Body of pancreas (tissue), 4 donors: ENCODE results near the gene GUCY1B1. TPM values are rescaled to one million over a fixed set of nuclear protein-coding genes. Genes with fewer than 3 reads are reported as not detected.

Experiments used
- ATAC-seq: fragments of 150-250 bp; one replicate; pipeline ENCODE4 v1.9.1; 2016
- DNase-seq, 4 donors: peaks; one replicate each; pipeline ENCODE4 v3.0.0-alpha.2; 2019
- H3K27ac ChIP-seq, 4 donors: fragments of 200-600 bp; sonication (generic); 1 replicate in 3 of 4; 2 replicates in 1 of 4; pipeline versions ENCODE4 v1.5.1 to v1.6.1; 2016 to 2019; ENCODE audit warnings: mild to moderate bottlenecking in 1 of 4, mixed read lengths in 1 of 4, moderate library complexity in 1 of 4
- H3K27me3 ChIP-seq, 2 donors: fragments of 200-600 bp; sonication (generic); one replicate each; pipeline ENCODE4 v1.6.0; 2016; ENCODE audit warnings: mild to moderate bottlenecking in 1 of 2
- H3K36me3 ChIP-seq, 2 donors: fragments of 200-600 bp; sonication (generic); replicated peaks in 1 of 2; 2 replicates each; pipeline ENCODE4 v1.5.1; 2016; ENCODE audit warnings: low read depth in 2 of 2; ENCODE audit not compliant: insufficient read depth in 1 of 2
- H3K4me1 ChIP-seq: fragments of 200-600 bp; sonication (generic); one replicate; pipeline ENCODE4 v1.6.0; 2016
- H3K4me3 ChIP-seq, 2 donors: fragments of 200-600 bp; sonication (generic); 1 replicate in 1 of 2; 2 replicates in 1 of 2; pipeline ENCODE4 v1.5.1; 2016 to 2019
- H3K9me3 ChIP-seq, 3 donors: fragments of 200-600 bp; sonication (generic); 1 replicate in 2 of 3; 2 replicates in 1 of 3; pipeline ENCODE4 v1.5.1; 2016
- POLR2A ChIP-seq, 3 donors: fragments of 450-650 bp; IDR thresholded peaks; one replicate each; pipeline ENCODE4 v1.6.1; 2016; ENCODE audit warnings: antibody characterized with exemption in 3 of 3, mild to moderate bottlenecking in 2 of 3
- WGBS, 2 donors: methylation state at CpG; one replicate each; pipeline ENCODE4 v1.1.5; 2017; 5-methylcytosine and 5-hydroxymethylcytosine counted together
- intact Hi-C: fragments of 100-400 bp; cut with DNase I; formaldehyde crosslinking; loops from one replicate; pipeline ENCODE4 v1.15.1; 2023
- total RNA-seq, 2 donors: library from RNA; depleted of rRNA; stranded (reverse); fragments of >200 nt; gene quantifications; one replicate each; pipeline ENCODE4 v1.1.0, GENCODE V29; 2016
- TF ChIP-seq, protein P1 (sequence below), 7 experiments: fragments of 450-650 bp in 4 of 7; fragments of 200-600 bp in 3 of 7; sonication (generic) in 3 of 7; IDR thresholded peaks; one replicate each; pipeline ENCODE4 v1.5.1; 2016 to 2019; ENCODE audit warnings: antibody characterized with exemption in 7 of 7

The GUCY1B1 gene
- total RNA-seq, 2 donors from 2014 or later, result 9.6 to 11.9 TPM

- ATAC-seq (no peak), DNase-seq (no peak)
- Histone ChIP-seq H3K36me3 (peaks cover 0 to 6% of the 10 kb centered on the region in 2 donors), H3K27ac (no peak overlapping the region), H3K27me3 (no peaks in the 10 kb centered on the region), H3K9me3 (no peaks in the 10 kb centered on the region), H3K4me3 (no peak overlapping the region), H3K4me1 (peaks cover 1% of the 10 kb centered on the region)
- TF ChIP-seq, protein P1, sequence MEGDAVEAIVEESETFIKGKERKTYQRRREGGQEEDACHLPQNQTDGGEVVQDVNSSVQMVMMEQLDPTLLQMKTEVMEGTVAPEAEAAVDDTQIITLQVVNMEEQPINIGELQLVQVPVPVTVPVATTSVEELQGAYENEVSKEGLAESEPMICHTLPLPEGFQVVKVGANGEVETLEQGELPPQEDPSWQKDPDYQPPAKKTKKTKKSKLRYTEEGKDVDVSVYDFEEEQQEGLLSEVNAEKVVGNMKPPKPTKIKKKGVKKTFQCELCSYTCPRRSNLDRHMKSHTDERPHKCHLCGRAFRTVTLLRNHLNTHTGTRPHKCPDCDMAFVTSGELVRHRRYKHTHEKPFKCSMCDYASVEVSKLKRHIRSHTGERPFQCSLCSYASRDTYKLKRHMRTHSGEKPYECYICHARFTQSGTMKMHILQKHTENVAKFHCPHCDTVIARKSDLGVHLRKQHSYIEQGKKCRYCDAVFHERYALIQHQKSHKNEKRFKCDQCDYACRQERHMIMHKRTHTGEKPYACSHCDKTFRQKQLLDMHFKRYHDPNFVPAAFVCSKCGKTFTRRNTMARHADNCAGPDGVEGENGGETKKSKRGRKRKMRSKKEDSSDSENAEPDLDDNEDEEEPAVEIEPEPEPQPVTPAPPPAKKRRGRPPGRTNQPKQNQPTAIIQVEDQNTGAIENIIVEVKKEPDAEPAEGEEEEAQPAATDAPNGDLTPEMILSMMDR (IDR thresholded peaks at IDR 0.05), result no peak
- TF ChIP-seq POLR2A (IDR thresholded peaks at IDR 0.05), result no peak
- intact Hi-C loops, result loop anchor here (10.0 kb wide), 1 partner anchor 145 kb away; no protein-coding TSS in a partner anchor
- WGBS, 2 donors, result 81 to 83% methylated on average over 8 of the region's 8 CpGs
Observed at GRCh38 chr4:155799794-155800123, 40.9 kb downstream of the GUCY1B1 start.

DNA sequence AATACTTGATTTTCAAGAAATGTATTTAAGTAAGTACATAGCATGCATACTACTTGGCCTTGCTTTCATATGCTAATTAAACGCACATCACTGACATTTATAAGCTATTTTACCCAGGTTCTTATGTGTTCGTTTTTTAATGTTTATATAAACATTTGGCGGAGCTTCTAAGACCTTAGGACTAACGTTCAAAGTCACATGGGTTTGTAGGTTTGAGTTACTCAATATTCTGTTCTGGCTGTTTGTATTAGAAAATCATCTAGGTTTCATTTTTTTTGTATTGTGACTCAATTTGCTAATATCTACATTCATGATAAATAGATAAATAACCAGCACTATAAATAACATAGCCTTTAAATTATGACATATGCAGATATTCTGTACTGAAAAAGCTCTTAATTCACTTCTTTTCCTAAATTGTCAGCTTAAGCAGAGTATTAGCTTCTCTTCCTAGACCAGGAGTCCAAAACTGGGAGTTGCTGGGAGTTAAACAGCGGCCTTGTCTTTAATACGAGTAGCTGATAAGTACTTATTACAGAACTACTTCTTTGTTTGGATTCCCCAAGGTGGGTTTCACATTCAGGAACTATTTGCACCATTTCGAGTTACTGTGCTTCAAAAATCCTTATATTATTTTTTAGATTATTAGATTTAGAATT is 42.0 kb downstream of the GUCY1B1 start:
- Histone ChIP-seq H3K4me1 (no peaks in the 10 kb centered on the region), H3K4me3 (no peak overlapping the region), H3K27me3 (no peaks in the 10 kb centered on the region), H3K36me3 (peaks cover 0 to 6% of the 10 kb centered on the region in 2 donors), H3K27ac (no peak overlapping the region), H3K9me3 (no peaks in the 10 kb centered on the region)
- TF ChIP-seq, protein P1 (IDR thresholded peaks at IDR 0.05), result no peak
- TF ChIP-seq POLR2A (IDR thresholded peaks at IDR 0.05), result no peak
- ATAC-seq, result no peak
- intact Hi-C loops, result loop anchor here (10.0 kb wide), 1 partner anchor 144 kb away; no protein-coding TSS in a partner anchor
- 70% methylated on average over 7 of the region's 7 CpGs for WGBS, 2 donors
- DNase-seq, result no peak

- intact Hi-C loops, result loop anchor here (10.0 kb wide), 1 partner anchor 142 kb away; no protein-coding TSS in a partner anchor
- TF ChIP-seq, protein P1 (IDR thresholded peaks at IDR 0.05), result no peak
- no peak for TF ChIP-seq POLR2A (IDR thresholded peaks at IDR 0.05)
- Histone ChIP-seq H3K4me3 (no peak overlapping the region), H3K9me3 (no peaks in the 10 kb centered on the region), H3K4me1 (no peaks in the 10 kb centered on the region), H3K27me3 (no peaks in the 10 kb centered on the region), H3K36me3 (peaks cover 0 to 6% of the 10 kb centered on the region in 2 donors), H3K27ac (no peak overlapping the region)
- WGBS, 2 donors, result 79 to 80% methylated on average over 9 of the region's 9 CpGs
- DNase-seq, result no peak
- no peak for ATAC-seq
Observed at GRCh38 chr4:155802190-155802959, 43.6 kb downstream of the GUCY1B1 start.

- Histone ChIP-seq H3K4me1 (no peaks in the 10 kb centered on the region), H3K4me3 (no peak overlapping the region), H3K36me3 (peaks cover 0 to 6% of the 10 kb centered on the region in 2 donors), H3K27me3 (no peaks in the 10 kb centered on the region), H3K9me3 (no peaks in the 10 kb centered on the region), H3K27ac (no peak overlapping the region)
- ATAC-seq (no peak), DNase-seq (no peak)
- no peak for TF ChIP-seq POLR2A (IDR thresholded peaks at IDR 0.05)
- TF ChIP-seq, protein P1 (IDR thresholded peaks at IDR 0.05), result no peak
- WGBS, 2 donors, result 80% methylated on average over 1 of the region's 1 CpG
- intact Hi-C loops, result loop anchor here (10.0 kb wide), 1 partner anchor 140 kb away; no protein-coding TSS in a partner anchor
Observed at GRCh38 chr4:155805016-155805415, 46.2 kb downstream of the GUCY1B1 start.
